Measurements from ENCODE around the gene HOXA6. TPM values are rescaled to one million over a fixed set of nuclear protein-coding genes. Genes with fewer than 3 reads are reported as not detected.

Gene HOXA6
- total RNA-seq, 1 experiment from 2014 or later, result 12.4 TPM

DNA sequence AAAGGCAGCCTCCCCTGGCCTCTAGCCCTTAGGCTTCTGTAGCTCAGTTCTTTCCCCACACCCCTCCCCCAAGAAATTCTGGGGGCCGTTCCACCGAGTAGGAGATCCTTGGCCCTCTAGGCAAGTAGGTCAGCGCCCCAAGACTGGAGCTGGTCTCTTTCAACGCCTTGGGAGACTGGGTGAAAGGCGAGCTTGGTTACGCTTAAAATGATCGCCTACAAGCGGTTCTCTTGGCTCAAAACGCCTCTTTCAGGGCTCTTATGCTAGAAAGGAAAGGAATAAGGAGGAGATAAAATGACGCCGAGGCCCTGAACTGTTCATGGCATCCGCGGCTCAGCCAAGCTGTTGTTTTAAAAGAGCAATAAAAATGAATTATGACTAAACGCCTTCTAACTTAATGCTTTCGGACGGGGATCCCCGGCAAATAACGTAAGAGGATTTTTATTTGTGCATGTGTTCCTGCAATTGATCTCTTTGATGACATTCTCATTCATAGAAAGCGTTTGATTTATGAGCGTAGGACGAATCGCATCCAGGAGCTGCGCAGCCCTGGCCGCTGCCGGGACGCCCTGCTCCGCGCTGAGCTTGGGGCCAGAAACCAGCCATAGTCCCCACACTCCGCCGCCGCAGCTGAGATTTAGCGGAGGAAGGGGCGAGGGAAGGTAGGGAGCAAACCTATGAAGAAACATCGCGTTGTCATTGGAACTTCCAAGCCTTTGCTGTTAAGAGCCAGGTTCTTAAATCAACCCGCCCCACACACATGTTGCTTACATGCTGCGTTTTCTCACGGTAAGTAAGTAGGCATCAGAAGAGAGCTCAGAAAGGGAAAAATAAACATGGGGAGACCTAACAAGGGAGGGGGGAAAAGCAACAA lies 48.8 kb downstream of the HOXA6 start:
- H3K9me3 Mint-ChIP-seq (ENCODE audit: low read depth, unreplicated experiment), result no peaks in the 10 kb centered on the region
- CTCF ChIA-PET, result interaction anchor here (0.7 to 3.2 kb wide), 11 partner anchors 12 to 245 kb away, joined by 3 to 19 read pairs (median 5); partner anchors contain the start of gene HOXA3
- DNase-seq, result peak; percentile 58
- peak overlapping the region; percentile 66 for H3K27ac Mint-ChIP-seq (ENCODE audit: unreplicated experiment)
- intact Hi-C loops (cut with micrococcal nuclease; ENCODE audit: unreplicated experiment), result loop anchor here (2.0 kb wide), 1 partner anchor 16 kb away; no protein-coding TSS in a partner anchor
- no TSS peak for BruUV-seq (replicated peaks)
- H3K4me1 Mint-ChIP-seq (ENCODE audit: low read depth, unreplicated experiment), result peaks cover 51% of the 10 kb centered on the region
- TF ChIP-seq, protein P1, sequence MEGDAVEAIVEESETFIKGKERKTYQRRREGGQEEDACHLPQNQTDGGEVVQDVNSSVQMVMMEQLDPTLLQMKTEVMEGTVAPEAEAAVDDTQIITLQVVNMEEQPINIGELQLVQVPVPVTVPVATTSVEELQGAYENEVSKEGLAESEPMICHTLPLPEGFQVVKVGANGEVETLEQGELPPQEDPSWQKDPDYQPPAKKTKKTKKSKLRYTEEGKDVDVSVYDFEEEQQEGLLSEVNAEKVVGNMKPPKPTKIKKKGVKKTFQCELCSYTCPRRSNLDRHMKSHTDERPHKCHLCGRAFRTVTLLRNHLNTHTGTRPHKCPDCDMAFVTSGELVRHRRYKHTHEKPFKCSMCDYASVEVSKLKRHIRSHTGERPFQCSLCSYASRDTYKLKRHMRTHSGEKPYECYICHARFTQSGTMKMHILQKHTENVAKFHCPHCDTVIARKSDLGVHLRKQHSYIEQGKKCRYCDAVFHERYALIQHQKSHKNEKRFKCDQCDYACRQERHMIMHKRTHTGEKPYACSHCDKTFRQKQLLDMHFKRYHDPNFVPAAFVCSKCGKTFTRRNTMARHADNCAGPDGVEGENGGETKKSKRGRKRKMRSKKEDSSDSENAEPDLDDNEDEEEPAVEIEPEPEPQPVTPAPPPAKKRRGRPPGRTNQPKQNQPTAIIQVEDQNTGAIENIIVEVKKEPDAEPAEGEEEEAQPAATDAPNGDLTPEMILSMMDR (IDR thresholded peaks at IDR 0.05; ENCODE audit: unreplicated experiment), result no peak
- peak overlapping the region; percentile 70 for H3K4me3 Mint-ChIP-seq (ENCODE audit: low read depth, unreplicated experiment)
- peaks cover 17% of the 10 kb centered on the region for H3K27me3 Mint-ChIP-seq (ENCODE audit: unreplicated experiment)
- peaks cover 17% of the 10 kb centered on the region for H3K36me3 Mint-ChIP-seq (ENCODE audit: insufficient read depth, unreplicated experiment)

DNA sequence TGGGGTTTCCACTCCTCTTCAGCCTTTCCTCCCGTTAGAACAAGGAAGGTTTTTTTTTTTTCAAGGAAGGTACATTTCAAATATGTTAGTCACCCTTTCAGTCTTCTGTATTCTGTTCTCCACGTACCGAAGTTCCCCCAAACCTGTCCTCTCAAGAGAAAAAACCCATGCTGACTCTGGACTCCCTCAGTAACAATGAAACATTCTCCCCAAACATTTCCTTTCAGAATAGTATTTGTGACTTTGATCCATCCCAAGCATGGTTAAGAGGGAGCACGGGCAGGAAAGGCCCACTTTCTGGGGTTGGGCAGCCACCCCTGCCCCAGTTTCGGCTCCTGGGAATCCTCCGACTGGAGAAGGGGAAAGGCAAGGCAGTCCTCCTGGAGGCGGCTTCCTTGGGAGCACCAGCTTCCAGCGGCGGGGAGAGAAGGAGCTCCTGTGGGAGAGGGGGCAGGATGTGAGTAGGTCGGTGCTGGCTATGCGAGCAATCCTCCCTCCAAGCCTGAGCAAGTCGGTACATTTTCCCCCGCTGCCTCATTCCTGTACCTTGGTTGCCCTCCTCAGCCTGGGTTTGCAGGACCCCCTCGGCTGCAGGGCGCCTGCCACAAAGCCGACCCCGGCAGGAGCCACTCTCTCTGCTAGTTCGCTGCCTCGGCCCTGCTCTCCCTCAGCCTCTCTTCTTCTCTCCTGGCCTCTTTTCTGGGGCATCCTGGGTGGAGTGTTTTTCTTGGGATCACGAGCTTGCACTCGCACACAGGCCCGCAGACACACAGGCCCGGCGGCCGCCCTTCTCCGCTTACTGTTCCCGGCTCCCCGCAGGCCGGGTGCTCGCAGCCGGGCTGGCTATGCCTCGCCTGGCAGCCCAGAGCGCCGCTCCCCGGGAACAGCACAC lies 49.6 kb downstream of the HOXA6 start:
- H3K27me3 Mint-ChIP-seq (ENCODE audit: unreplicated experiment), result peaks cover 8% of the 10 kb centered on the region
- H3K36me3 Mint-ChIP-seq (ENCODE audit: insufficient read depth, unreplicated experiment), result peaks cover 17% of the 10 kb centered on the region
- peak overlapping the region; percentile 70 for H3K4me3 Mint-ChIP-seq (ENCODE audit: low read depth, unreplicated experiment)
- TF ChIP-seq, protein P1 (IDR thresholded peaks at IDR 0.05; ENCODE audit: unreplicated experiment), result no peak
- CTCF ChIA-PET, result interaction anchor here (0.5 to 3.2 kb wide), 13 partner anchors 9 to 823 kb away, joined by 3 to 19 read pairs (median 4); no protein-coding TSS in a partner anchor
- intact Hi-C loops (cut with micrococcal nuclease; ENCODE audit: unreplicated experiment), result loop anchor here (2.0 kb wide), 1 partner anchor 17 kb away; no protein-coding TSS in a partner anchor
- H3K9me3 Mint-ChIP-seq (ENCODE audit: low read depth, unreplicated experiment), result no peaks in the 10 kb centered on the region
- DNase-seq, result peak; percentile 64
- no TSS peak for BruUV-seq (replicated peaks)
- H3K27ac Mint-ChIP-seq (ENCODE audit: unreplicated experiment), result peak overlapping the region; percentile 66
- H3K4me1 Mint-ChIP-seq (ENCODE audit: low read depth, unreplicated experiment), result peaks cover 43% of the 10 kb centered on the region

DNA sequence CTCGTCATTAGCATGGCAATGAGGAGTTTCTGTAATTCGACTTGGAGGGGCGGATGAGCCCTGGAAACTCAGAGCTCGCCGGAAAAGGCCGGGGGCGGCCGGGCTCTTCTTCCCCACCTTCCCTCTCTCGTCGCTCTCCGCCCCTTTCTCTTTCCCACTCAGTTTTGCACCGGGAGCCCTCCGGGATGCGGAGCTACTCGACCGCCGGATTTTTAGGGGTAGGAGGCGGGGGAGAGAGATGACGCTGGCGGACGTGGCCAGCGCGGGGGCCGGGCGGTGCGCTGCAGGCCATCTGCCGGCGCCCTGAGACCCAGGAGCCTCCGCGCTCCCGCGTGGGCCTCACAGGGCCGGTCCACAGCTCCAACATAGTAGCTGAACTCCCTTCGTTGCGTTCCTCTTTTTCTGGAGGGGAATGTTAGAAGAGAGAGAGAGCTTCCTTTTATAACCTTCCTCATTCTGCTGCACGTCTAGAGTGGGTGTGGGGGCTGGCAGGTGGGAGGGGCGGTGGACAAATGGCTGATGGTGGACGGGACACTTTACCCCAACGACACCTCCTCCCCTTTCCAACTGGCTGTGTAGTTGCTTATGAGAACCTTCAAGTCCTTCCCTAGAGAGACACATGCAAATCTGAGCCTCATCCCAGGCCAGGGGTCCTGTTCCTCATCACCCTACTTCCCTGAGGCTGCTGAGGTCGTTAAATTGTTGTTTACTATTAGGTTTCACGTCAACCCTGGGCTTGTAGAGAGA lies 50.6 kb downstream of the HOXA6 start:
- Mint-ChIP-seq H3K4me1 (ENCODE audit: low read depth, unreplicated experiment) (peaks cover 39% of the 10 kb centered on the region), H3K27me3 (ENCODE audit: unreplicated experiment) (no peaks in the 10 kb centered on the region), H3K27ac (ENCODE audit: unreplicated experiment) (no peak overlapping the region), H3K4me3 (ENCODE audit: low read depth, unreplicated experiment) (peak overlapping the region; percentile 70), H3K36me3 (ENCODE audit: insufficient read depth, unreplicated experiment) (peaks cover 17% of the 10 kb centered on the region), H3K9me3 (ENCODE audit: low read depth, unreplicated experiment) (no peaks in the 10 kb centered on the region)
- CTCF ChIA-PET, result interaction anchor here (0.6 to 3.2 kb wide), 6 partner anchors 8 to 238 kb away, joined by 3 to 8 read pairs (median 4); no protein-coding TSS in a partner anchor
- intact Hi-C loops (cut with micrococcal nuclease; ENCODE audit: unreplicated experiment), result no loop called here
- TF ChIP-seq, protein P1 (IDR thresholded peaks at IDR 0.05; ENCODE audit: unreplicated experiment), result no peak
- BruUV-seq (replicated peaks), result no TSS peak
- no peak for DNase-seq
